GM21360 (cell line): Measurements from ENCODE around the gene SLC22A13.

Source experiments
- ATAC-seq: cut with Tn5 transposase; IDR thresholded peaks from one replicate; pipeline ENCODE4 v1.9.1; 2021; ENCODE audit warnings: mild to moderate bottlenecking, moderate library complexity; ENCODE audit not compliant: unreplicated experiment

The SLC22A13 gene

GRCh38 chr3:38325256-38325655, 59.6 kb downstream of the SLC22A13 start:
- ATAC-seq = no peak

GRCh38 chr3:38327335-38328009, 61.9 kb downstream of the SLC22A13 start:
- no peak for ATAC-seq
